T-helper 17 cell (primary cell): ENCODE data around the gene TSR3. TPM values are rescaled to one million over a fixed set of nuclear protein-coding genes. Genes with fewer than 3 reads are reported as not detected.

ENCODE experiments used
- ATAC-seq: fragments of 150-1000 bp; cut with Tn5 transposase; 2 replicates; pipeline ENCODE4 v1.10.0; 2021; ENCODE audit warnings: mild to moderate bottlenecking, moderate library complexity
- DNase-seq, 3 donors: peaks; one replicate each; pipeline versions ENCODE4 v3.0.0 to v3.0.0-alpha.2; 2020 to 2021
- H3K9me3 ChIP-seq: one replicate; pipeline ENCODE4 v1.7.0; 2013; ENCODE audit warnings: low read length, mild to moderate bottlenecking; ENCODE audit not compliant: control insufficient read depth, poor library complexity, severe bottlenecking
- H3K27ac Mint-ChIP-seq: one replicate; pipeline ENCODE4 v1.8.0; 2022; ENCODE audit warnings: mild to moderate bottlenecking, moderate library complexity, mixed read lengths
- H3K27me3 Mint-ChIP-seq: one replicate; pipeline ENCODE4 v1.8.0; 2022; ENCODE audit warnings: mixed read lengths
- H3K36me3 Mint-ChIP-seq: one replicate; pipeline ENCODE4 v1.8.0; 2022; ENCODE audit warnings: low read depth, mixed read lengths
- H3K4me1 Mint-ChIP-seq: one replicate; pipeline ENCODE4 v1.8.0; 2022; ENCODE audit warnings: mild to moderate bottlenecking, mixed read lengths
- H3K4me3 Mint-ChIP-seq: one replicate; pipeline ENCODE4 v1.8.0; 2022; ENCODE audit warnings: mild to moderate bottlenecking, moderate library complexity, mixed read lengths
- total RNA-seq, 4 donors: library from RNA in 2 of 4; stranded (reverse) in 2 of 4; gene quantifications; one replicate each; pipeline ENCODE4 v1.2.3 and lab custom pipeline; 2022 to 2026

Gene TSR3
- total RNA-seq, 2 donors from 2014 or later, result 24.4 to 27.7 TPM

DNA sequence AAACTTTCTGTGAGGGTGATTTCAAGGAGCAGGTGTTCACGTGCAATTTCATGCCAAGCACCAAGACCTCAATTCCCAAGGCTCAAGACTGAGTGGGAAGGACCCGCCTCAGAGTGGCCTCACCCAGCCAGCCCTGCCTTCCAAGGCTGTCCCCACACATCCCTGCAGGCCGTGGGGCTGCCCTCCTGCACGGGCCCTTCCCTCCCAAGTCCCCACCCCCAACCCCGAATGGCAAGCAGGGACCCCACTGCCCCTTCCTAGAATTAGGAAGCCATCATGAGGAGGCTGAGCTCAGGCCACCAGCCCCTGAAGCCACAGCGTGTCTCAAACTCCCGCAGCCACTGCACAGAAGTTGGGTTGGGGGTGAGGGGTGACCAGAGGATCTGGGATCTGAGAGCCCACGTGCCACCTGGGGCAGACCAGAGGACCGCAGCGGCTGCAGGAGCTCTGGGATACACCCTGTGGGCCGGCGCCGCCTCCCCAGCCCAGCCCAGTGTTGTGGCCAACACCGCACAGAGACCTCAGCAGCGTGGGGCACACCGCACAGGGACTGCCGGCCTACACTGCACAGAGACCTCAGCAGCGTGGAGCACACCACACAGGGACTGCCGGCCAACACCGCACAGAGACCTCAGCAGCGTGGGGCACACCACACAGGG, 20.7 kb upstream of the TSR3 start:
- Mint-ChIP-seq H3K36me3 (no peaks in the 10 kb centered on the region), H3K27me3 (no peaks in the 10 kb centered on the region), H3K4me1 (no peaks in the 10 kb centered on the region), H3K4me3 (no peak overlapping the region), H3K27ac (no peak overlapping the region)
- DNase-seq (no peak), ATAC-seq (no peak)
- H3K9me3 ChIP-seq, result no peaks in the 10 kb centered on the region

DNA sequence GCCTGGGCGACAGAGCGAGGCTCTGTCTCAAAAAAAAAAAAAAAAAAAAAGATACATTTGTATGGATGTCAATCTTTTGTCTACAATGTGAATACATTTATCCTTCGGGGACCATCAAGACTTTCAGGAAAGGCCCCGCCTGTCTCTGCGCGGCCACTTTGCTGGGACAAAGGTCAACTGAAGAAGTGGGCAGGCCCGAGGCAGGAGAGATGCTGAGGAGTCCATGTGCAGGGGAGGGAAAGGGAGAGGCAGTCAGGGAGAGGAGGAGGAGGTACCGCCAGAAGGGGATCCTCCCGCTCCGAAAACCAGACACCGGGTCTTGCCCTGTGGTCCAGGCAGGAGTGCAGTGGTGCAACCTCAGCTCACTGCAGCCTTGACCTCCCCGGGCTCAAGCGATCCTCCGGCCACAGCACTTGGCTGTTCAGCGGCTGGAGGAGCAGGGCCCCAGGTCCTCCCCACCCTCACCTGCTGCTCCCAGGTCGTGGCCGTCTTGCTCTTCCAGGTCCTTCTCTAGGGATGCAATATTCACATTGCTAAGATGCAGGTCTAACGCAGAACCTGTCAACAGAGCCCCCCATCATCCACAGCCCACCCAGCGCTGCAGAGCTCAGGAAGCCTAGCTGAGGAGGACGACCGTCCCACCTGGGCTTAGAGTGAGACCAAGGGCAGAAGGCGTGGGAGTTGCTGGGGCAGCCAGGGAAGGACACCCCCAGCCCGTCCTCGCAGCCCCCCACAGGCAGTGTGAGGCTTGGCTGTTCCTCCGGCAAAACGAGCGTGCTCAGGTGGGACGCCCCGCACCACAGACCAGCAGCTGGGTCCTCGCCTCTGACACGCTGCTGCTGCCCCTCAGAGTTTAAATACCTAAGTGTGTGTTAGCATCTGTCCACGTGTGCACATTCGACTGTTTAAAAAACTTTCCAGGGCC, 19.6 kb upstream of the TSR3 start:
- no peak overlapping the region for H3K27ac Mint-ChIP-seq
- no peaks in the 10 kb centered on the region for H3K27me3 Mint-ChIP-seq
- H3K4me3 Mint-ChIP-seq, result no peak overlapping the region
- ATAC-seq, result no peak
- DNase-seq, result no peak
- H3K36me3 Mint-ChIP-seq, result no peaks in the 10 kb centered on the region
- H3K4me1 Mint-ChIP-seq, result no peaks in the 10 kb centered on the region
- H3K9me3 ChIP-seq, result no peaks in the 10 kb centered on the region

DNA sequence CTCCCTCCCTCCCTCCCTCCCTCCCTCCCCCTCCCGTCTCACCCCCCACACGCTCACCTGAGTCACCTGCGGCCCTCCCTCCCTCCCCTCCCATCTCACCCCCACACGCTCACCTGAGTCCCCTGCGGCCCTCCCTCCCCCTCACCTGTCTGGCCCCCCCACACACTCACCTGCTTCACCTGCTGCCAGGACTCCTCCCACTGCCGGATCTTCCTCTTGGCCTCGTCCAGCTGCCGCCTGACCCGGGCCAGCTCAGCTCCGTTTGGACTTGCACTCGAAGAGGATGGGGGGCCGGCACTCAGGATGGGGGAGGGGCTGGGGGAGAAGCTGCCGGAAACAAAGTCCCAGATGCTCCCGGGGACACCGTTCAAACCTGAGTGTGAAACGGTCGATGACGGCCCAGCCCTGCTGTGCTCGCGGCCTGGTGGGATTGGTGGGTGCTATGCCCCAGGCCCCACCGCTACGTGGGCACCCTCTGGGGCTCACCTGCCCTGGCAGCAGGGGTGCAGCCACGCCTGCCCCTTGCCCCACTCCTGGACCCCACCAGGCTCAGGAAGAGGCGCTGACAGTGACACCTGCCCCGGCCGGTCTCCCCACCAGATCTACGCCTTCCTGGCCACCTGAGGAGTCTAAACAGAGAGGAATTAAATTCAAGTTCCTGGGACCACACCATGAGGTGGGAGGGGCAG, 16.0 kb upstream of the TSR3 start:
- no peaks in the 10 kb centered on the region for H3K36me3 Mint-ChIP-seq
- ATAC-seq (no peak), DNase-seq (no peak)
- H3K27ac Mint-ChIP-seq, result no peak overlapping the region
- H3K4me3 Mint-ChIP-seq, result no peak overlapping the region
- H3K27me3 Mint-ChIP-seq, result no peaks in the 10 kb centered on the region
- no peaks in the 10 kb centered on the region for H3K9me3 ChIP-seq
- H3K4me1 Mint-ChIP-seq, result peaks cover 7% of the 10 kb centered on the region

DNA sequence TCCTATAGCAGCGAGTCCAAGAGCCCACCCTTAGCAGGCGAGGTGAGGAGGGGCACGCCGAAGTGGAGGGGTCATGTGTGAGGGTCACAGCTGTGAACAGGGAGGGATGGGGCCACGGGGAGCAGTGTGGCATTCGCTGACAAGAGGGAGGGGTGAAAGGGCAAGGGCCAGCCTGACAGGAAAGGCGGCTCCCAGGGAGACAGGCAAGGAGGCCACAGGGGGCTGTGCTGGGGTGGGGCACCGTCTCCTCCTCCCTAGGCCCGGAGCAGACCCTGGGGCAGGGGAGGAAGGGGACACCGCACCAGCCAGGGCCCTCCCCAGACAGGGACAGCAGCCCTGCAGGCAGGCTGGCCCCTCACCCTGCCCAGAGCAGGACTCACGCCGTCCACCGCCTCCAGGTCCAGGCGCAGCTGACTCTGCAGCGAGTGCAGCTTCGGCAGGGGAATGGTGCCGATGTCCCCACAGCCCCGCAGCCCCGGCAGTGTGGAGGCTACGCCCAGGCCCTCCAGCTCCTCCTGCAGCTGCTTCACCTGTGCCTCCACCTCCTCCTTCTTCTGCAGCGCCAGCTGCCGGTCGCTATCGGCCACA, 15.1 kb upstream of the TSR3 start:
- H3K36me3 Mint-ChIP-seq, result no peaks in the 10 kb centered on the region
- no peak overlapping the region for H3K27ac Mint-ChIP-seq
- no peaks in the 10 kb centered on the region for H3K9me3 ChIP-seq
- ATAC-seq (no peak), DNase-seq (no peak)
- peak overlapping the region; percentile 39 for H3K4me3 Mint-ChIP-seq
- no peaks in the 10 kb centered on the region for H3K27me3 Mint-ChIP-seq
- peaks cover 7% of the 10 kb centered on the region for H3K4me1 Mint-ChIP-seq

DNA sequence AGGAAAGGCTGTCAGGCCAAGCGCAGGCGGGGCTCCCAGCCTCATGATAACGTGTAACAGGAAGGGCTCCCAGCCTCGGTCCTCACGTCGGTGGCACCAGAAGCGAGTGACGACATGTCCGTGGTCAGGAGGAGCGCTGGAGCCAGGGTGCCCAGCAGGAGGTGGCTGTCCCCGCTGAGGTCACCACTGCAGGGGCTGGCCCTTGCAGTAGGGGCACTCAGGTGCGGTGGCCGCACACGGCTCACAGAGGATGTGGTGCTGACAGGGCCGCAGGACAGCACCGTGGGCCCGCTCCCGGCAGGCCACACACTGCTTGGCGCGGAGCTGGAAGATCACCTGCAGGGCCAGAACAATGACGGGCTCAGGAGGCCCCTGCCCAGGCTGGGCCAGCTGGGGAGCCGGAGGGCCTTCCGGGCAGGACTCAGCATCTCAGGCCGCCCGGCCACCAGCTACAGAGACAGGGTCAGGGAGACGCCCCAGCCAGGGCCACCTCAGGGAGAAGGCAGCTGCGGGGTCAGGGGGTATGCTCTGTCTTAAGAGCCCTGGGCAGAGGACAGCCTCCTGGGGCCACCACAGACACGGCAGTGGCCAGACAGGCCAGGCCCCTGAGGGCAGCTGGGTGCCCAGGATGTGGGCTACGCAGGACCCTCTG, 14.5 kb upstream of the TSR3 start:
- DNase-seq (no peak), ATAC-seq (no peak)
- no peaks in the 10 kb centered on the region for H3K9me3 ChIP-seq
- peaks cover 7% of the 10 kb centered on the region for H3K4me1 Mint-ChIP-seq
- no peaks in the 10 kb centered on the region for H3K27me3 Mint-ChIP-seq
- H3K27ac Mint-ChIP-seq, result no peak overlapping the region
- no peaks in the 10 kb centered on the region for H3K36me3 Mint-ChIP-seq
- H3K4me3 Mint-ChIP-seq, result peak overlapping the region; percentile 39

DNA sequence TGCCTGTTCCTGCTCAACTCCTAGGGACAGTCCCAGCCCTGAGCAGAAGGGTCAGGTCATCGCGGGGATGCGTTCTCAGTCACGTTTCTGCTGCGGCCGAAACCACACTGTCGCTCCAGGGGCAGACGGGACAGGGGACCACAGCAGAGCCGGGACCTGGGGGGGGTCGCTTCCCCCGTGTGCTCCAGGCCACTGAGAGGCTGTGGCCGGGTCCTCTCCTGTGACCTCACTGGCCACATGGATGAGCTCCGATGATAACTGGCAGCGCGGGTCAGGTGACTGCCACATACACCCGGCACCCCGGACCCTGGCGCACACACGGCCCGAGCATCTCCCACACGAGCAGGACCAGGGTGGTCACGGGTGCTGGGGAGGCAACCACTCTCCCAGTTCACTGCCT, 12.8 kb upstream of the TSR3 start:
- H3K27ac Mint-ChIP-seq, result no peak overlapping the region
- no peaks in the 10 kb centered on the region for H3K9me3 ChIP-seq
- H3K4me1 Mint-ChIP-seq, result peaks cover 7% of the 10 kb centered on the region
- DNase-seq (no peak), ATAC-seq (no peak)
- no peak overlapping the region for H3K4me3 Mint-ChIP-seq
- no peaks in the 10 kb centered on the region for H3K36me3 Mint-ChIP-seq
- no peaks in the 10 kb centered on the region for H3K27me3 Mint-ChIP-seq

DNA sequence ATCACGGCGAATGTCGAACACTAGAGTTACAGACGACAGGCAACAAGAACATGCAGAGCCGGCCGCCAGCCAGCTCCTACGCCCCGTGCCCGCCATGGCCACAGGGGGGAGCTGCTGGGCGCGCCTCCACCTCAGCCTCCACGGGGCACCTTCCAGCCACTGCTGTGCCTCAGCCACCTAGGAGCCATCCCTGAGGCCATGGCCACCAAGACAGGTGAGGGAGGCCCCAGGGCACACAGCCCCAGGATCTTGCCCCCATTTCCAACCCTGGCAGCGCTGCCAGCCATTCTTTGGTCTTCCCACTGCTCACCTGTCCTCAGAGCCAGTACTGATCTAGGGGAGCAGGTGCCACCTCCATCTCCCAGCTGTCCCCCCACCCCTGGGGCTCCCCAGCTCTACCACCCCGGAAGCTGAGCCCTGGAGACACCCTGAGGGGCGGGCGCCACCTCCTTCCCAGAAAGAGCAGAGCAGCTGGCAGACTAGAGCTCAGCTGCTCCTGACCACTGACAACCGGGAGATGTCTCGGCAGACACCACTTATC, 11.9 kb upstream of the TSR3 start:
- Mint-ChIP-seq H3K27ac (no peak overlapping the region), H3K27me3 (no peaks in the 10 kb centered on the region), H3K4me1 (peaks cover 7% of the 10 kb centered on the region), H3K36me3 (no peaks in the 10 kb centered on the region), H3K4me3 (peak overlapping the region; percentile 57)
- ATAC-seq (peak; percentile 97), DNase-seq (peak; percentile 41 to 69 (median 51))
- H3K9me3 ChIP-seq, result no peaks in the 10 kb centered on the region

DNA sequence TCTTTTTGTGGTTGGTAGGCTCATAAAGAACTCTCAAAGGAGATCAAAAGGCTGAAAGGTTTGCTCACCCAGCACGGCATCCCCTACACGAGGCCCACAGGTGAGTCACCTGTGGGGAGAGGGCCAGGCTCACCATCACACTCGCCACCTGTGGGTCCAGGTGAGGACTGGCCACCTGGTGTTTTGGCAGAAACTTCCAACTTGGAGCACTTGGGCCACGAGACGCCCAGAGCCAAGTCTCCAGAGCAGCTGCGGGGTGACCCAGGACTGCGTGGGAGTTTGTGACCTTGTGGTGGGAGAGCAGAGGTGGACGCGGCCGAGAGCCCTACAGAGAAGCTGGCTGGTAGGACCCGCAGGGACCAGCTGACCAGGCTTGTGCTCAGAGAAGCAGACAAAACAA, 11.1 kb upstream of the TSR3 start:
- no peaks in the 10 kb centered on the region for H3K27me3 Mint-ChIP-seq
- H3K4me1 Mint-ChIP-seq, result peaks cover 9% of the 10 kb centered on the region
- no peaks in the 10 kb centered on the region for H3K36me3 Mint-ChIP-seq
- H3K4me3 Mint-ChIP-seq, result no peak overlapping the region
- no peak for ATAC-seq
- no peak for DNase-seq
- no peak overlapping the region for H3K27ac Mint-ChIP-seq
- H3K9me3 ChIP-seq, result no peaks in the 10 kb centered on the region

DNA sequence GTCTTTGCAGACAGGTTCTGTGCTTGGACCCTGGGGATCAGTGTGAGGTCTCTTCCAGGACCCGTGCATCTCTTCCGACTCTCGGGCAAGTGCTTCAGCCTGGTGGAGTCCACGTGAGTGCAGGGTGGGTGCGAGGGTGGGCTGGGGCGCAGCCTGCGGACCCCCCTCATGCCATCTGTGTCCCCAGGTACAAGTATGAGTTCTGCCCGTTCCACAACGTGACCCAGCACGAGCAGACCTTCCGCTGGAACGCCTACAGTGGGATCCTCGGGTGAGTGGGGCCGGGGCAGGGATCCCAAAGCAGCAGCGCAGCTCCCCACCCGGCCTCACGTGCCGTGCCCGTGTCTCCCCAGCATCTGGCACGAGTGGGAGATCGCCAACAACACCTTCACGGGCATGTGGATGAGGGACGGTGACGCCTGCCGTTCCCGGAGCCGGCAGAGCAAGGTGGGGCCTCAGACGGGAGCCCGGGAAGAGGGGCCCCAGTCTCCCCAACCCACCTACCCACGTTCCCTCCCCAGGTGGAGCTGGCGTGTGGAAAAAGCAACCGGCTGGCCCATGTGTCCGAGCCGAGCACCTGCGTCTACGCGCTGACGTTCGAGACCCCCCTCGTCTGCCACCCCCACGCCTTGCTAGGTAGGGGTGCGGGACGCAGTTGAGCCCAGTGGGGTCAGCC, 10.1 kb upstream of the TSR3 start:
- Mint-ChIP-seq H3K36me3 (no peaks in the 10 kb centered on the region), H3K27ac (no peak overlapping the region), H3K4me1 (peaks cover 9% of the 10 kb centered on the region), H3K27me3 (no peaks in the 10 kb centered on the region), H3K4me3 (no peak overlapping the region)
- DNase-seq (no peak), ATAC-seq (no peak)
- H3K9me3 ChIP-seq, result no peaks in the 10 kb centered on the region

DNA sequence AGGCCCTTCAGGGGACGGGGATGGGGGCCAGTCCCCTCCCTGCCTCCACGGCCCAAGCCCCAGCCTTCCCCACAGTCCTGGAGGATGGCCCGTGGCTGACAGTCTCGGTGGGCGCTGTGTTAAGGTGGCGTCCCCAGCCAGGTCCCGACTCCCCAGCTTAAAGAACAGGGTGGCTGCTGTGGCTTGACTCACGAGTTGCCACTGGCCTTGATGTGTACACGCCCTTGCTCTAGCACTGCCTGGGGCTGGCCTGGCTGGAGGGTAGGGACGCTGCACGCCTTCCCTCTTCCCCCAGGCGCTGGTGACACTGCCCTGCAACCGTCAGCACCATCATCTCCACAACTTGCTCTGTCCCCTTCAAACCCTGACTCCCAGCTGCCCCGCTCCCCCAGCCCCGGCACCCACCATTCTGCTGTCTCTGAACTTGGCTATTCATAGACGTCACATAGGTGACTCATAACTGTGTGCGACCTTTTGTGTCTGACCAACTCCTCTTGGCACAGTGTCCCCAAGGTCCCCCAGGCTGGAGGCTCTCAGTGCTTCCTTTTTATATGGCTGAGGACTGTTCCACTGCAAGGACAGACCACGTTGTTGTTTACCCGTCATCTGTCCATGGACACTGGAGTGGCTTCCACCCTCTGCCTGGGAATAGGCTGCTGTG, 6.4 kb upstream of the TSR3 start:
- H3K4me1 Mint-ChIP-seq, result peaks cover 17% of the 10 kb centered on the region
- ATAC-seq, result no peak
- DNase-seq, result no peak
- no peak overlapping the region for H3K27ac Mint-ChIP-seq
- H3K9me3 ChIP-seq, result no peaks in the 10 kb centered on the region
- H3K27me3 Mint-ChIP-seq, result no peaks in the 10 kb centered on the region
- no peaks in the 10 kb centered on the region for H3K36me3 Mint-ChIP-seq
- H3K4me3 Mint-ChIP-seq, result no peak overlapping the region

DNA sequence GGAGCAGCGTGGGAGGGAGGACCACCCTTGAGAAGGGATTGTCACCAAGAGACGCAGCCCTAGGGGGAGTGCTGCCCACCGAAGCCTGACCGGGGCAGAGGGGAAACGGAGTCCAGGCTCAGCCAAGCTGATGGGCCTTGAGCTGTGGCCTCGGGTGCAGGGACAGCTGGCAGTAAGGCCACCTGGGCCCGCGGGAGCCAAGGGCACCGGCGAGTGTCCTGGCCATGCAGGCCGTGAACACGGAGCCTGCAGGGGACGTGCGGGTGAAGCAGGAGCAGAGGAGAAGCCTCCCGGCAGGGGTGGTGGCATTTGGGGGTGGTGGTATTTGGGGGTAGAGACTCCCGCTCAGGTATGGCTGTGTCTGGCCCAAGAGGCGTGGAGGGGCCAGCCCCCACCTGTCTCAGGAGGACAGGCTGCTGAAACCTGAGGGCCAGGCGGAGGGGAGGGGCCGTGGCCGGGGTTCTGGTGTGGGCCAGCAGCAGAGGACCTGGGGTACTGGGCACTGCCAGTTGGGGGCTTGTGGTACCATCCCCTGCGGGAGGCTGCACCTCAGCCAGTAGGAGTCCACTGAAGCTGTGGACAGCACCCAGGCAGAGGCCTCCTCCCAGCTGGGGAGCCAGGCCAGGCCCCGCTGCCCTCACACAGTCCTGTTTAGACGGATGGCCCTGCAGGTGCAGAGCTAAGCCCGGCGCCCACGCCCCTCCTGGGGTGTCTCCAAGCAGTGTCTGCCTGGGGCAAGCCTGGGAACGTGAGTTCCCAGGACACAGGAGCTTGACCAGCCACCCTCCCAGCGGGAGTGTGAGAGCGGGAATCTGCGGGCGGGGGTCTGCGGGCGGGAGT, 4.6 kb upstream of the TSR3 start:
- H3K9me3 ChIP-seq, result no peaks in the 10 kb centered on the region
- DNase-seq (no peak), ATAC-seq (no peak)
- Mint-ChIP-seq H3K4me1 (peaks cover 28% of the 10 kb centered on the region), H3K4me3 (no peak overlapping the region), H3K27me3 (no peaks in the 10 kb centered on the region), H3K27ac (no peak overlapping the region), H3K36me3 (no peaks in the 10 kb centered on the region)
